Right atrium auricular region (tissue), 2 donors: ENCODE results near the gene RAPGEF6. TPM values are rescaled to one million over a fixed set of nuclear protein-coding genes. Genes with fewer than 3 reads are reported as not detected.

ENCODE experiments used
- DNase-seq: peaks from one replicate; pipeline ENCODE4 v3.0.0-alpha.2; 2019; ENCODE audit warnings: low spot score
- H3K27ac ChIP-seq, 2 donors: fragments of 200-600 bp; sonication (generic); 1 replicate in 1 of 2; 2 replicates in 1 of 2; pipeline ENCODE4 v1.5.1; 2016 to 2019
- H3K27me3 ChIP-seq, 2 donors: fragments of 200-600 bp; sonication (generic); one replicate each; pipeline versions ENCODE4 v1.5.1 to v1.6.0; 2017 to 2019
- H3K36me3 ChIP-seq: fragments of 200-600 bp; sonication (generic); one replicate; pipeline ENCODE4 v1.5.1; 2016
- H3K4me1 ChIP-seq, 2 donors: fragments of 200-600 bp; sonication (generic); one replicate each; pipeline versions ENCODE4 v1.5.1 to v1.6.0; 2017 to 2019
- H3K4me3 ChIP-seq, 2 donors: fragments of 200-600 bp; sonication (generic); 1 replicate in 1 of 2; 2 replicates in 1 of 2; pipeline ENCODE4 v1.5.1; 2017 to 2019; ENCODE audit warnings: mild to moderate bottlenecking in 1 of 2, moderate library complexity in 1 of 2
- H3K9me3 ChIP-seq, 2 donors: fragments of 200-600 bp; sonication (generic); one replicate each; pipeline ENCODE4 v1.5.1; 2019
- CTCF ChIP-seq, 2 donors: fragments of 200-600 bp; sonication (generic); IDR thresholded peaks; one replicate each; pipeline ENCODE4 v1.5.1; 2019; ENCODE audit warnings: antibody characterized with exemption in 2 of 2
- total RNA-seq, 2 donors: library from RNA; depleted of rRNA; stranded (reverse); fragments of >200 nt; gene quantifications; one replicate each; pipeline ENCODE4 v1.1.0, GENCODE V29; 2016

The RAPGEF6 gene
- total RNA-seq, 2 donors from 2014 or later = 10.0 to 14.0 TPM

GRCh38 chr5:131613423-131613822 lies 21.6 kb downstream of the RAPGEF6 start:
- no peak overlapping the region for H3K4me3 ChIP-seq
- H3K27me3 ChIP-seq = no peaks in the 10 kb centered on the region
- H3K36me3 ChIP-seq = no peaks in the 10 kb centered on the region
- H3K9me3 ChIP-seq = no peaks in the 10 kb centered on the region
- no peak for DNase-seq
- TF ChIP-seq CTCF (IDR thresholded peaks at IDR 0.05) = no peak
- no peak overlapping the region for H3K27ac ChIP-seq
- peaks cover 0 to 3% of the 10 kb centered on the region in 2 donors for H3K4me1 ChIP-seq

- Histone ChIP-seq H3K4me3 (no peak overlapping the region), H3K9me3 (no peaks in the 10 kb centered on the region), H3K36me3 (no peaks in the 10 kb centered on the region), H3K4me1 (peaks cover 0 to 21% of the 10 kb centered on the region in 2 donors), H3K27ac (no peak overlapping the region), H3K27me3 (no peaks in the 10 kb centered on the region)
- DNase-seq = no peak
- no peak for TF ChIP-seq CTCF (IDR thresholded peaks at IDR 0.05)
These were observed 24.0 kb downstream of the RAPGEF6 start for GRCh38 chr5:131611064-131611381.

GRCh38 chr5:131610198-131611063 lies 24.6 kb downstream of the RAPGEF6 start:
- no peak for DNase-seq
- Histone ChIP-seq H3K27me3 (no peaks in the 10 kb centered on the region), H3K4me1 (peaks cover 0 to 21% of the 10 kb centered on the region in 2 donors), H3K36me3 (no peaks in the 10 kb centered on the region), H3K4me3 (no peak overlapping the region), H3K27ac (no peak overlapping the region), H3K9me3 (no peaks in the 10 kb centered on the region)
- TF ChIP-seq CTCF (IDR thresholded peaks at IDR 0.05) = no peak

GRCh38 chr5:131609774-131610173 lies 25.3 kb downstream of the RAPGEF6 start:
- H3K9me3 ChIP-seq = no peaks in the 10 kb centered on the region
- peaks cover 0 to 21% of the 10 kb centered on the region in 2 donors for H3K4me1 ChIP-seq
- DNase-seq = no peak
- no peak overlapping the region for H3K4me3 ChIP-seq
- H3K27ac ChIP-seq = no peak overlapping the region
- H3K36me3 ChIP-seq = no peaks in the 10 kb centered on the region
- TF ChIP-seq CTCF (IDR thresholded peaks at IDR 0.05) = no peak
- H3K27me3 ChIP-seq = no peaks in the 10 kb centered on the region

- Histone ChIP-seq H3K27me3 (no peaks in the 10 kb centered on the region), H3K9me3 (no peaks in the 10 kb centered on the region), H3K36me3 (no peaks in the 10 kb centered on the region), H3K27ac (no peak overlapping the region), H3K4me1 (peaks cover 0 to 21% of the 10 kb centered on the region in 2 donors), H3K4me3 (no peak overlapping the region)
- no peak for DNase-seq
- no peak for TF ChIP-seq CTCF (IDR thresholded peaks at IDR 0.05)
These were observed 26.4 kb downstream of the RAPGEF6 start for GRCh38 chr5:131608597-131608996.
